ENCODE data around the gene MBOAT1. TPM values are rescaled to one million over a fixed set of nuclear protein-coding genes. Genes with fewer than 3 reads are reported as not detected.

The MBOAT1 gene
- polyA plus RNA-seq, 1 of the 3 experiments (the other 2 are of a cell fraction) = 3.0 TPM

GRCh38 chr6:20115246-20115980 lies 96.9 kb downstream of the MBOAT1 start:
- H3K79me2 ChIP-seq (ENCODE audit: insufficient read depth) = no peaks in the 10 kb centered on the region
- TF ChIP-seq CHD2 (IDR thresholded peaks at IDR 0.05; ENCODE audit: low read length, partially characterized antibody) (no peak), FOXM1 (IDR thresholded peaks at IDR 0.05; ENCODE audit: low read depth) (no peak), GATA2 (CRISPR knock-in tag; IDR thresholded peaks at IDR 0.05) (no peak), SMC3 (IDR thresholded peaks at IDR 0.05; ENCODE audit: low read depth, low read length) (no peak), TEAD4 (IDR thresholded peaks at IDR 0.05; ENCODE audit: borderline replicate concordance, insufficient read depth) (no peak), CTCF (IDR thresholded peaks at IDR 0.05) (no peak), FOSL2 (IDR thresholded peaks at IDR 0.05; ENCODE audit: borderline replicate concordance, low read depth) (no peak), ELF1 (IDR thresholded peaks at IDR 0.05) (no peak), RXRA (IDR thresholded peaks at IDR 0.05; ENCODE audit: borderline replicate concordance, low read depth) (no peak), USF2 (IDR thresholded peaks at IDR 0.05; ENCODE audit: borderline replicate concordance, low read depth, low read length) (no peak), REST (IDR thresholded peaks at IDR 0.05; ENCODE audit: low read depth, low read length) (no peak), POLR2AphosphoS5 (IDR thresholded peaks at IDR 0.05; ENCODE audit: low read depth, low read length) (no peak), SIN3A (IDR thresholded peaks at IDR 0.05; ENCODE audit: borderline replicate concordance, low read depth, low read length) (no peak), MAX (IDR thresholded peaks at IDR 0.05; ENCODE audit: low read depth) (no peak), RCOR1 (IDR thresholded peaks at IDR 0.05; ENCODE audit: low read length) (no peak), RAD21 (IDR thresholded peaks at IDR 0.05; ENCODE audit: low read length) (no peak), EP300 (IDR thresholded peaks at IDR 0.05; ENCODE audit: borderline replicate concordance in 1 of 2, low read depth in 1 of 2, low read length in 1 of 2) (no peak)
- H3K36me3 ChIP-seq (replicated peaks in 1 of 2; ENCODE audit: control insufficient read depth in 1 of 2, insufficient read depth in 2 of 2, low read length in 1 of 2) = no peaks in the 10 kb centered on the region
- H3K4me2 ChIP-seq = no peak overlapping the region
- H2AFZ ChIP-seq (ENCODE audit: low read depth) = no peak overlapping the region
- H3K9me3 ChIP-seq = no peaks in the 10 kb centered on the region
- POLR2A ChIA-PET = interaction anchor here (0.6 kb wide), 1 partner anchor 54 kb away, joined by 3 read pairs; no protein-coding TSS in a partner anchor
- WGBS (ENCODE audit: low lambda C conversion rate) = 80% methylated on average over 9 of the region's 9 CpGs
- no peak overlapping the region for H3K27ac ChIP-seq (ENCODE audit: low read depth in 2 of 2, low read length in 1 of 2)
- no peak overlapping the region for H3K9ac ChIP-seq
- DNase-seq = no peak
- H3K9me2 ChIP-seq = no peaks in the 10 kb centered on the region
- no peak overlapping the region for H3K4me3 ChIP-seq (ENCODE audit: low read depth in 2 of 2, low read length in 1 of 2)
- H3K4me1 ChIP-seq (ENCODE audit: control insufficient read depth in 1 of 2, insufficient read depth in 2 of 2, low read depth in 1 of 2, low read length in 1 of 2) = no peaks in the 10 kb centered on the region; a peak in 1 of 4 replicates
- no peaks in the 10 kb centered on the region for H3F3A ChIP-seq (replicated peaks; ENCODE audit: insufficient read depth)
- CTCF ChIA-PET = interaction anchor here (2.1 to 2.2 kb wide), 2 partner anchors 11 to 23 kb away, joined by 9 to 14 read pairs; no protein-coding TSS in a partner anchor
- H3K27me3 ChIP-seq (ENCODE audit: insufficient read depth) = no peaks in the 10 kb centered on the region
- H4K20me1 ChIP-seq (ENCODE audit: insufficient read depth) = no peaks in the 10 kb centered on the region

All from SK-N-SH (cell line).